SIG-M5 treated with dmso at 0.1 percent for 504 hours (cell line): ENCODE results near the gene DCAF17.
"Not testable (repeated sequence)": the region's sequence is repeated elsewhere in the genome, so short reads cannot be mapped to it uniquely, and the experiment has no call there.

Experiments used
- DNase-seq: peaks from one replicate; lab custom pipeline; 2025; ENCODE audit not compliant: unreplicated experiment; lab: John Stamatoyannopoulos, UW

DCAF17 gene

DNA sequence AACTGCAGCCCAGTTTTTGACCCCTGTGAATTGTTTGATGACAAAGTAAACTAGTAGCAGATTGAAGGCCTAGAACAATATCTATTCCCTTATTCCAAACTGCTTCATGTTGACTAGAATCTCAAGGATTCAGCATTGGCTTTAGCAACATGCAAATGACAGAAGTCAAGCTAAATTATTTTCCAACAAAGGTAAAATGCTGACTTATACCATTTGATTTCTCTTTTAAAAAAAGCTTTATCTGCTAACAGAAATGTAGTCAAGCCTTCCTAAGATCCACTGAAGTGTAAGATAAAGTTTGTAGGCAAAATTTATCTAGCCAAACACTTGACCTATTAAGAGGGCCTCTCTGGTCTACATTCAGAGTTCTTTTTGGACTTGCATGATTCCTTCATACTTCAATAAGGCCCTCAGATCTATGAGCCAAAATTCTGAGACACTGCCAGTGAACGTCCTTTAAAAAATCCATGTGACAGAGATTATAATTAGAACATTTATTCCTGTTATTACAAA lies 78.7 kb downstream of the DCAF17 start:
- DNase-seq: no peak

DNA sequence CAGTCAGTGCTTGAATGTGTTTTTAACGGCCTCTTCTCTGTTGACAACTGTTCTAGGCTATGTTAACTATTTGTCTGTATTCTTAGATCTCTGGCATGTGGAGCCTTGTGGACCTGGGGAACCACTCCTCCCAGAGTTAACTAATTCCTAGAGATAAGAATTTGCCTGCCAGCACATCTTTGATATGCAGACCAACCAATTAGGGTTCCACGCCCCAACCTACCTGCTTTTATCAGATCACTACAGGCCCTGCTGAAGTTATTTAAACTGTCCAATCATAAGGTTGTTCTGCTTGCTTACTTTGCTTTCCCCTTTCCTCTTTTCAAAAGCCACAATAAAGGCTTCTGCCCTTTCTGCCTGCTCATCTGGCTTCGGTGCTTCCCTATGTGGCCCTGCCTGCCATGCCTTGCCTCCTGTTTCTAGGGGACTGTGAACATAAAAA lies 79.7 kb downstream of the DCAF17 start:
- peak; percentile 43 for DNase-seq

- DNase-seq: no peak
Measured at GRCh38 chr2:171514908-171515582, 81.0 kb downstream of the DCAF17 start.

DNA sequence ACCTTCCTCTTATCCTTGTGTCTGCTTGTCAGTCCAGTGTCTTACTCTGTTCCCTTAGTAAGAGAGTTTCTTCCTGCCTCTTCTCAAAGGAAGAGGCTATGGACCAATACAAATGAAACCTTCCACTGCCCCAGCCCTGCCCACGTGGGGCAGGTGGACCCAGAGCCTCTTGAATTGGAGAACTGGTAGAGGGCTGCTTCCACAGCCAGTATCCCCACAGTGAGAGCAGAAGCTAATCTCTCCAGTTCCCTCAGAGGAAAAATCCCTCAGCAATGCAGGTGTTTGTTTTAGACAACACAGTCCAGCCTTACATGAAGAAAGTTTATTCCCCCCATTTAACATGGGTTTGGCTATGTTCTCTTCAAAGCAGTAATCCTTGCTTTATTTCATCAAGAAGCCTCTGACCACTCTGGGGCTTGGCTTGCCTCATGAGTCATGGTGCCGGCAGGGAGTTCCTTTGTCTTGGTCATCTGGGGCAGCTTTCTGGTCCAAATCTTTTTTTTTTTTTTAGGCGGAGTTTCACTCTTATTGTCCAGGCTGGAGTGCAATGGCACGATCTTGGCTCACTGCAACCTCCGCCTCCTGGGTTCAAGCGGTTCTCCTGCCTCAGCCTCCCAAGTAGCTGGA lies 81.8 kb downstream of the DCAF17 start:
- DNase-seq: no peak

- no peak for DNase-seq
Measured at GRCh38 chr2:171516793-171517192, 82.8 kb downstream of the DCAF17 start.

GRCh38 chr2:171520471-171520870 lies 86.4 kb downstream of the DCAF17 start:
- no peak for DNase-seq

DNA sequence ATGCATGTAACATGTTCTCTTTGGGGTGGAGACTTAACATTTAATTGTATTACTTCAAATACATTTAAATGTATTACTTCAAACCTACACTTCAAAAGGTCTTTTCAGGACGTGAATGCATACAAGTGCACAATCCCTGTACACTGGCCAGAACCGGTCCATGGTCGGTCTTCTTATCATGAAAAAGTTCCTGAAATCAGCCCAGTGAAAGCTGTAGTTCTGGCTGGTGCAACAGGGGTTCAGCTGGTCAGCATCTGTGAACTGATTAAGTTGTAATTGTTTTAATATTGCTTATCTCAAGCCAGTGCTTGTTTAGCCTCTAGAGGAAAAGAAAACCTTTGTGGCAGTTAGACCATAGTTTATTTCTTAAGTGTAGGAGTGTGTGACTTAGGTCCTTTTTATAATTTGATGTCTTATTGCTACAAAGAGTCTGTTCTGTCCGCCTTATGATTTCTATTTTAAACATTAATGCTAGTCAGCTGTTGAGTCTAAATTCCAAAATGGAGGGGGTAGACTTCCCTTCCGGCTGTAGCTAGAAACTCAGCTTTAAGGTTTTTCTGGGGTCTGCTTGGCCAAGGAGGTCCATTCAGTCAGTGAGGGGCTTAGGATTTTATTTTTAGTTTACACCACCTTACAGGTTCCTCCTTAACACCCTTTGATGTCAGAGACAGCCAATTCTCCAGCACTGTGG lies 87.5 kb downstream of the DCAF17 start:
- no peak for DNase-seq

- DNase-seq: peak; percentile 65
Measured at GRCh38 chr2:171522052-171522787, 88.2 kb downstream of the DCAF17 start, which contains the start of gene CYBRD1. CYBRD1 (plus strand) TSS chr2:171522474; CDS start chr2:171522546, 72 bp downstream.

DNA sequence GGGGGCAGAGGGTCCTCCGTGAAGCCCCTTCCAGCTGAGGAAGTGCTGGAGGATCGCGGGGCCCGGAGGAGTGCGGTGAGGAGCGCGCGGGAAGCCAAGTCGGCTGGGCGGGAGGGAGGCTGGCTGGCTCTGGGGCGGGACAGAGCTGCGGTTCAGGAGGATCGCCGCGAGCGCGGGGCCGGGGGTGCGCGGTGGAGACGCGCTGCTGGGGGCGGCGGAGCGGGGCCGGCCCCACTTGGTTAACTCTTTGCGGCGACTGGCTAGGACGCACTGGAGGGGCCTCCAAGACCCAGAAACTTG lies 88.7 kb downstream of the DCAF17 start:
- peak; percentile 40 for DNase-seq

GRCh38 chr2:171523088-171524017 lies 89.3 kb downstream of the DCAF17 start:
- DNase-seq: peak; percentile 89

- DNase-seq: peak; percentile 32
Measured at GRCh38 chr2:171524018-171524401, 90.0 kb downstream of the DCAF17 start.

DNA sequence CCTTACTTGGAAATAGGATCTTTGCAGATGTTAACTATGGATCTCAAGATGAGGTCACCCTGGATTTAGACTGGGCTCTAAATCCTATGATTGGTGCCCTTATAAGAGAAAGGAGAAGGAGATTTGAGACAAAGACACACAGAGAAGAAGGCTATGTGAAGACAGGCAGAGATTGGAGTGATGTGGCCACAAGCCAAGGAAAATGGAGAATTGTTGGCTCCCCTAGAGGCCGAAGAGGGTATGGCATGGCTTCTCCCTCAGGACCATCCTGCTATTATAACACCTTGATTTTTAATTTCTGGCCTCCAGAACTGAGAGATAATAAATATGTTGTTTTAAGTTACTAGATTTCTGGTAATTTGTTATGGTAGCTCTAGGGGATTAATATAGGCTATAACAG lies 95.9 kb downstream of the DCAF17 start:
- no peak for DNase-seq

DNA sequence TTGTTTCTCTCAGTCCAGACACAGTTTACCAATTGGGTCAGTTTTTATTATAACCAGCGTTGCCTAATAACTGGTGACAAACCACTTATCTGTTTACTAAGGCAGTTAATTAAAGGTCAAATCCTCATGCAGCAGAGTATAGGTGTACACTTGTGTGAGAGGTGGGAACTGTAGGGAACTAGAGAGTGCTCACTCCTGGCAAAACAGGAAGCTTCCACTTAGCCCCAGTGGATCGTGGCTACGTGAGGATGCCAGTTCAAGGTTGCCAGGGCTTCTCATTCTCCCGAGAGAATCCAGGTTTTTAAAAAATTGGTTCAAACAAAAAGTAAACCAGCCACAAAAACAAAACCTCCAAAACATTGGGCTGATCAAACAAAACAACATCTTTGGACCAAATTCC lies 96.4 kb downstream of the DCAF17 start:
- no peak for DNase-seq

DNA sequence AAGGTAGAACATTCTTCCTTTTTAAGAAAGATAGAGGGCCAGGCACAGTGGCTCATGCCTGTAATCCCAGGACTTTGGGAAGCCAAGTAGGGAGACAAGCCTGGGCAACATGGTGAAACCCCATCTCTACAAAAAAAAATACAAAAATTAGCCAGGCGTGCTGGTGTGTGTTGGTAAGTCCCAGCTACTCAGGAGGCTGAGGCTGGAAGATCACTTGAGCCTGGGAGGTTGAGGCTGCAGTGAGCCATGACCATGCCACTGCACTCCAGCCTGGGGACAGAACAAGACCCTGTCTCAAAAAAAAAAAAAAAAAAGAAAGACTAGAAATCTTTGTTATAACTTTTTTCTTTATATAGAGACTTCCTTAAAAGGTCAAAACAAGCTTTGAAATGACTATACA lies 96.8 kb downstream of the DCAF17 start:
- not testable (repeated sequence) for DNase-seq

GRCh38 chr2:171531291-171531690 lies 97.3 kb downstream of the DCAF17 start:
- peak; percentile 18 for DNase-seq

GRCh38 chr2:171531836-171532450 lies 97.9 kb downstream of the DCAF17 start:
- no peak for DNase-seq

DNA sequence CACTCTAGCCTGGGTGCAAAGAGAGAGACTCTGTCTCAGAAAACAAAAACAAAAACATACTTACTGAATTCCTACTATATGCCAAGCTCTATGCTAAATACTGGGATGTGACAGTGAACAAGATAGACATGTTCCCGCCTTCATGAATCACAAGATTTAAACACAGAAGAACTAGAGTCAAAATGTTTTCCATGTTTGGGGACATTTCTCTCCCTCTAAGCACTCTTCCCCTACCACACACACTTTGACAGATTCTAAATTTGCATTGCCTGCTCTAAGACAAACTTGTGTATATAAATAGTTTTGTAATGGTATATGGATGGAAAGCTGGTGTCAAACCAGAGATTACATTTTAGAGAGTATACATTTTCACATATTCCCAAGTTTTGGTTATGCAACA lies 99.3 kb downstream of the DCAF17 start:
- DNase-seq: no peak
